GM18909 (cell line): ENCODE results near the gene SLC16A1.
"Not testable (repeated sequence)": the region's sequence is repeated elsewhere in the genome, so short reads cannot be mapped to it uniquely, and the experiment has no call there.

Source experiments
- ATAC-seq: cut with Tn5 transposase; IDR thresholded peaks from one replicate; pipeline ENCODE4 v1.9.1; 2021; ENCODE audit warnings: mild to moderate bottlenecking; ENCODE audit not compliant: unreplicated experiment, poor library complexity

The SLC16A1 gene

GRCh38 chr1:112955773-112956543 is at the start of gene SLC16A1:
Gene SLC16A1 (minus strand): TSS chr1:112956196. CDS start chr1:112929308, 26,888 bp downstream.
- peak; percentile 79 for ATAC-seq

GRCh38 chr1:113003751-113004690 is 48.0 kb upstream of the SLC16A1 start:
- no peak for ATAC-seq

- ATAC-seq = no peak
Observed at GRCh38 chr1:113002297-113002696, 46.3 kb upstream of the SLC16A1 start.

GRCh38 chr1:112998592-112999235 is 42.7 kb upstream of the SLC16A1 start:
- no peak for ATAC-seq

GRCh38 chr1:112997781-112998180 is 41.8 kb upstream of the SLC16A1 start:
- ATAC-seq = no peak

- ATAC-seq = no peak
Observed at GRCh38 chr1:112995890-112996289, 39.9 kb upstream of the SLC16A1 start.

GRCh38 chr1:112995021-112995420 is 39.0 kb upstream of the SLC16A1 start:
- not testable (repeated sequence) for ATAC-seq

GRCh38 chr1:112992780-112993179 is 36.8 kb upstream of the SLC16A1 start:
- ATAC-seq = no peak

- ATAC-seq = no peak
Observed at GRCh38 chr1:112991402-112992120, 35.6 kb upstream of the SLC16A1 start.

- ATAC-seq = no peak
Observed at GRCh38 chr1:112990271-112990670, 34.3 kb upstream of the SLC16A1 start.

- ATAC-seq = no peak
Observed at GRCh38 chr1:112988367-112988766, 32.4 kb upstream of the SLC16A1 start.

- ATAC-seq = peak; percentile 88
Observed at GRCh38 chr1:112985123-112985522, 29.1 kb upstream of the SLC16A1 start.

GRCh38 chr1:112983537-112984131 is 27.6 kb upstream of the SLC16A1 start:
- no peak for ATAC-seq

- ATAC-seq = peak; percentile 41
Observed at GRCh38 chr1:112982853-112983536, 27.0 kb upstream of the SLC16A1 start.

- ATAC-seq = no peak
Observed at GRCh38 chr1:112982328-112982727, 26.3 kb upstream of the SLC16A1 start.

GRCh38 chr1:112981834-112982233 is 25.8 kb upstream of the SLC16A1 start:
- ATAC-seq = not testable (repeated sequence)

GRCh38 chr1:112981426-112981825 is 25.4 kb upstream of the SLC16A1 start:
- ATAC-seq = no peak

- ATAC-seq = no peak
Observed at GRCh38 chr1:112975336-112975735, 19.3 kb upstream of the SLC16A1 start.

- no peak for ATAC-seq
Observed at GRCh38 chr1:112974646-112975045, 18.6 kb upstream of the SLC16A1 start.
